Right lobe of liver (tissue), 6 donors: ENCODE data around the gene FGF4. TPM values are rescaled to one million over a fixed set of nuclear protein-coding genes. Genes with fewer than 3 reads are reported as not detected.
"Not testable (repeated sequence)": the region's sequence is repeated elsewhere in the genome, so short reads cannot be mapped to it uniquely, and the experiment has no call there.

ENCODE experiments used
- ATAC-seq, 4 donors: fragments of 200-7000 bp; cut with Tn5 transposase; one replicate each; pipeline ENCODE4 v1.9.1; 2020; ENCODE audit warnings: mild to moderate bottlenecking in 4 of 4, moderate library complexity in 4 of 4
- DNase-seq, 3 donors: peaks; one replicate each; pipeline ENCODE4 v3.0.0-alpha.2; 2020
- H3K27ac ChIP-seq, 3 donors: fragments of 200-600 bp; one replicate each; pipeline ENCODE4 v1.8.0; 2022
- H3K27me3 ChIP-seq, 2 donors: fragments of 200-600 bp; one replicate each; pipeline ENCODE4 v1.8.0; 2022
- H3K36me3 ChIP-seq, 4 donors: fragments of 200-600 bp; sonication (generic) in 1 of 4; one replicate each; pipeline versions ENCODE4 v1.5.1 to v1.8.0; 2017 to 2022; ENCODE audit warnings: control low read depth in 1 of 4
- H3K4me1 ChIP-seq, 4 donors: fragments of 200-600 bp; sonication (generic) in 1 of 4; one replicate each; pipeline versions ENCODE4 v1.5.1 to v1.8.0; 2017 to 2022; ENCODE audit warnings: control low read depth in 1 of 4
- H3K4me3 ChIP-seq, 3 donors: fragments of 200-600 bp; one replicate each; pipeline ENCODE4 v1.8.0; 2022
- H3K9me3 ChIP-seq, 4 donors: fragments of 200-600 bp; sonication (generic) in 1 of 4; one replicate each; pipeline versions ENCODE4 v1.5.1 to v1.8.0; 2017 to 2022; ENCODE audit warnings: control low read depth in 1 of 4
- CTCF ChIP-seq, 4 donors: fragments of 200-600 bp in 3 of 4; fragments of 450-650 bp in 1 of 4; IDR thresholded peaks; one replicate each; pipeline versions ENCODE4 v1.5.1 to v1.8.0; 2016 to 2022; ENCODE audit warnings: antibody characterized with exemption in 4 of 4, mild to moderate bottlenecking in 2 of 4
- POLR2A ChIP-seq: fragments of 450-650 bp; IDR thresholded peaks from one replicate; pipeline ENCODE4 v1.6.1; 2017; ENCODE audit warnings: antibody characterized with exemption, mild to moderate bottlenecking
- WGBS: methylation state at CpG from one replicate; pipeline ENCODE4 v1.1.6; 2018; ENCODE audit warnings: low coverage, low lambda C conversion rate; ENCODE audit not compliant: insufficient coverage; ENCODE audit errors: missing lambda C conversion rate; 5-methylcytosine and 5-hydroxymethylcytosine counted together
- intact Hi-C, 2 donors: fragments of 100-400 bp; cut with DNase I; formaldehyde crosslinking; loops; one replicate each; pipeline versions ENCODE4 v1.11.2 to v1.14.1; 2022
- total RNA-seq, 6 experiments: library from RNA; depleted of rRNA in 2 of 6; stranded (reverse); fragments of >200 nt in 2 of 6; fragmentation: NEBNext Ultra II Directional in 3 of 6; extraction: Animal tissue kit (Norgen Biotek cat#: 25700) in 3 of 6; gene quantifications; one replicate each; pipeline versions ENCODE4 v1.1.0 to v1.2.4, GENCODE V29; 2016 to 2023
- donor health status: DM: no; HTN: yes; CAD: no.
- donor health status: DM: no; HTN: no; CAD: no.
- donor health status: DM: no; HTN: no; CAD: no.
- donor health status: DM: no; HTN: yes; CAD: no.
- donor health status: DM: no; HTN: yes; CAD: no.

FGF4 gene
- total RNA-seq, 6 experiments from 2014 or later: not detected

DNA sequence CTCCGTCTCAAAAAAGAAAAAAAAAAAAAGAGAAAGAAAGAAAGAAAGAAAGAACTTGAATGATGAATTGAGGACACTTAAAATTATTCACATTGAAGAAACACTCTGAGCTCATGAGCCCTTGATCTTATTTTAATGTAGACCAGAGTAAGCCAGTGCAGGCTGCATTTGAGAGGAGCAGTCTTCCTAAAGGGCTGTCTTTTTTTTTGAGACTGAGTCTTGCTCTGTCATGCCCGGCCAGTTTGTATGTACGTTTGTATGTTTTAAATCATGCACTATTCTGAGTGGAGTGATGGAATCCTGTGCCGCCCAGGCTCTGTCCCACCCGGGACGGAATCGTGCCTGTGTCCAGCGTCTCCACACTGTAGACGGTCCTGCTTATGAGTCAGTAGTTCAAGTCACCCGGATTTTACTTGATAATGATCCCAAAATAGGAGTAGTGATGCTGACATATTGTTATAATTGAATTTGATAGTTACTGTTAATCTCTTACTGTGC is 9.6 kb downstream of the FGF4 start:
- Histone ChIP-seq H3K36me3 (no peaks in the 10 kb centered on the region), H3K27me3 (no peaks in the 10 kb centered on the region), H3K4me3 (no peak overlapping the region), H3K9me3 (no peaks in the 10 kb centered on the region), H3K4me1 (peaks cover 0 to under 1% (median 0%) of the 10 kb centered on the region in 4 donors), H3K27ac (no peak overlapping the region)
- 58% methylated on average over 7 of the region's 10 CpGs for WGBS
- no peak for DNase-seq
- intact Hi-C loops: no loop called here
- ATAC-seq: no peak
- TF ChIP-seq CTCF (IDR thresholded peaks at IDR 0.05): no peak
- TF ChIP-seq POLR2A: no peak

GRCh38 chr11:69764918-69765317 is 10.2 kb downstream of the FGF4 start:
- H3K27me3 ChIP-seq, DNase-seq, ATAC-seq, intact Hi-C loops, H3K4me3 ChIP-seq, H3K9me3 ChIP-seq, H3K4me1 ChIP-seq, H3K27ac ChIP-seq, H3K36me3 ChIP-seq: not testable (repeated sequence)
- 40% methylated on average over 1 of the region's 7 CpGs for WGBS

GRCh38 chr11:69760319-69760718 is 14.8 kb downstream of the FGF4 start:
- H3K27ac ChIP-seq: no peak overlapping the region
- peaks cover 0 to 9% (median 0%) of the 10 kb centered on the region in 4 donors for H3K4me1 ChIP-seq
- no peaks in the 10 kb centered on the region for H3K27me3 ChIP-seq
- ATAC-seq (peak; percentile 94 to 99 (median 98)), DNase-seq (peak; percentile 65 to 85 (median 82))
- intact Hi-C loops: no loop called here
- H3K9me3 ChIP-seq: no peaks in the 10 kb centered on the region
- 40% methylated on average over 2 of the region's 4 CpGs for WGBS
- no peaks in the 10 kb centered on the region for H3K36me3 ChIP-seq
- no peak for TF ChIP-seq POLR2A
- TF ChIP-seq CTCF (IDR thresholded peaks at IDR 0.05): no peak
- H3K4me3 ChIP-seq: no peak overlapping the region

DNA sequence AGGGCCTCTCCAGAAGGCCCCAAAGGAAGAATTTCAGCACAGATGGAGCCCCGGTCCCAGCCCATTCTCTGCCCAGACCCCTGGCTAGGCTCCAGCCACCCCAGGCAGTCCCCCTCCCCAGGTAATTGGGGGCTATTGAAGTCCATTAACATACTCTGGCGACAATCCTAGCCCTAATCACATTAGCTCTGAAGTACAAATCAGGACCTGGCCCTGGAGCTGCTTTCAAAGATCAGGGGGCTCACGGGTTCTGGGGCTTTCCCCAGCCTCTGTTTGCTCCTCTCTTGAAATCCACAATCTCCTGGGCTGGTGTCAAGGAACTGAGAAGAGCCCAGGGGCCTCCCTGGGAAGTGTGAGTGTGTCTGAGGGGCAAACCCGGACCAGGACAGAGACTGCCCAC is 22.3 kb downstream of the FGF4 start:
- no peak for DNase-seq
- H3K27me3 ChIP-seq: no peaks in the 10 kb centered on the region
- H3K9me3 ChIP-seq: no peaks in the 10 kb centered on the region
- no peak for ATAC-seq
- WGBS: 29% methylated on average over 1 of the region's 4 CpGs
- no peaks in the 10 kb centered on the region for H3K36me3 ChIP-seq
- no peak overlapping the region for H3K27ac ChIP-seq
- no peak for TF ChIP-seq CTCF (IDR thresholded peaks at IDR 0.05)
- TF ChIP-seq POLR2A: no peak
- H3K4me1 ChIP-seq: no peaks in the 10 kb centered on the region
- intact Hi-C loops: no loop called here
- H3K4me3 ChIP-seq: no peak overlapping the region

- intact Hi-C loops: no loop called here
- TF ChIP-seq CTCF (IDR thresholded peaks at IDR 0.05): no peak
- TF ChIP-seq POLR2A: no peak
Measured at GRCh38 chr11:69750875-69751597, 24.1 kb downstream of the FGF4 start.

More at GRCh38 chr11:69750875-69751597, 24.1 kb downstream of the FGF4 start:
- H3K27ac ChIP-seq: no peak overlapping the region
- ATAC-seq (no peak), DNase-seq (no peak)
- no peaks in the 10 kb centered on the region for H3K27me3 ChIP-seq
- H3K9me3 ChIP-seq: no peaks in the 10 kb centered on the region
- H3K36me3 ChIP-seq: no peaks in the 10 kb centered on the region
- no peak overlapping the region for H3K4me3 ChIP-seq
- no peaks in the 10 kb centered on the region for H3K4me1 ChIP-seq
- WGBS: 40% methylated on average over 1 of the region's 11 CpGs
